HepG2 (cell line): ENCODE data around the gene CA11. TPM values are rescaled to one million over a fixed set of nuclear protein-coding genes. Genes with fewer than 3 reads are reported as not detected.
A peak's percentile ranks its signal among the peaks of the same experiment; 100 is the strongest.

Experiments used
- FOXP1 ChIP-seq, 2 experiments: fragments of 450-650 bp in 1 of 2; IDR thresholded peaks; 2 replicates each; pipeline ENCODE4 v1.6.1; 2017 to 2018; ENCODE audit warnings: antibody characterized with exemption in 1 of 2
- HNRNPLL ChIP-seq: fragments of 200-400 bp; formaldehyde crosslinking; IDR thresholded peaks from 2 replicates; pipeline ENCODE4 v1.6.1; 2017; ENCODE audit warnings: mild to moderate bottlenecking, low read depth, low read length; ENCODE audit not compliant: poor library complexity, severe bottlenecking
- MED8 ChIP-seq: sonication (generic); formaldehyde crosslinking; IDR thresholded peaks from 2 replicates; pipeline ENCODE4 v1.8.1; 2023; ENCODE audit warnings: mild to moderate bottlenecking, missing genetic modification reagents; ENCODE audit not compliant: insufficient replicate concordance
- RAD21 ChIP-seq: fragments of 450-650 bp; formaldehyde crosslinking; IDR thresholded peaks from 2 replicates; pipeline ENCODE4 v1.5.0; 2020; ENCODE audit warnings: mild to moderate bottlenecking
- SALL1 ChIP-seq: sonication (generic); formaldehyde crosslinking; IDR thresholded peaks from 2 replicates; pipeline ENCODE4 v1.8.0; 2022; ENCODE audit warnings: mild to moderate bottlenecking, missing genetic modification reagents
- TMF1 ChIP-seq: sonication (generic); formaldehyde crosslinking; IDR thresholded peaks from 2 replicates; pipeline ENCODE4 v1.8.1; 2022; ENCODE audit warnings: low read depth, missing genetic modification reagents
- XRCC5 ChIP-seq: fragments of 200-400 bp; formaldehyde crosslinking; optimal IDR thresholded peaks from 2 replicates; pipeline ENCODE3; 2017; ENCODE audit warnings: mild to moderate bottlenecking, low read length
- ZNF318 ChIP-seq: sonication (generic); formaldehyde crosslinking; IDR thresholded peaks from 2 replicates; pipeline ENCODE4 v1.4.0; 2020; ENCODE audit warnings: mild to moderate bottlenecking, missing genetic modification reagents
- ZNF44 ChIP-seq: sonication (generic); formaldehyde crosslinking; IDR thresholded peaks from 2 replicates; pipeline ENCODE4 v1.5.1; 2020; ENCODE audit warnings: mild to moderate bottlenecking, missing genetic modification reagents
- polyA plus RNA-seq, 8 experiments: library from polyadenylated mRNA; depleted of rRNA in 3 of 8; stranded (reverse) in 7 of 8; unstranded in 1 of 8; fragments of >200 nt; fragmentation: Illumina TruSeq in 4 of 8; extraction: Trizol in 4 of 8; gene quantifications; 2 replicates each; pipeline versions ENCODE4 v1.2.1 to v1.2.3, GENCODE V29; 2011 to 2016; ENCODE audit warnings: low read depth in 4 of 8, missing spikeins in 1 of 8, mixed read lengths in 1 of 8; ENCODE audit not compliant: insufficient read depth in 1 of 8
- total RNA-seq, 5 experiments: library from RNA; depleted of rRNA; stranded (reverse); fragments of >200 nt; fragmentation: Illumina TruSeq; extraction: Trizol; gene quantifications; 2 replicates each; pipeline ENCODE4 v1.2.3, GENCODE V29; 2016; ENCODE audit warnings: low read depth in 1 of 5
- TF ChIP-seq, protein P1 (sequence below): IDR thresholded peaks from 2 replicates; pipeline ENCODE4 v1.6.1; 2016
- TF ChIP-seq, protein P2 (sequence below): sonication (generic); formaldehyde crosslinking; IDR thresholded peaks from 2 replicates; pipeline ENCODE4 v1.8.0; 2022; ENCODE audit warnings: mild to moderate bottlenecking, missing genetic modification reagents, borderline replicate concordance
- TF ChIP-seq, protein P3 (sequence below): sonication (generic); formaldehyde crosslinking; IDR thresholded peaks from 2 replicates; pipeline ENCODE4 v1.5.0; 2020; ENCODE audit warnings: mild to moderate bottlenecking, missing genetic modification reagents, borderline replicate concordance

CA11 gene
- total and polyA plus RNA-seq, 2 of the 13 experiments (the other 11 are each of a cell fraction or from before 2014, with no cell fraction given) = 0.41 to 0.58 TPM

DNA sequence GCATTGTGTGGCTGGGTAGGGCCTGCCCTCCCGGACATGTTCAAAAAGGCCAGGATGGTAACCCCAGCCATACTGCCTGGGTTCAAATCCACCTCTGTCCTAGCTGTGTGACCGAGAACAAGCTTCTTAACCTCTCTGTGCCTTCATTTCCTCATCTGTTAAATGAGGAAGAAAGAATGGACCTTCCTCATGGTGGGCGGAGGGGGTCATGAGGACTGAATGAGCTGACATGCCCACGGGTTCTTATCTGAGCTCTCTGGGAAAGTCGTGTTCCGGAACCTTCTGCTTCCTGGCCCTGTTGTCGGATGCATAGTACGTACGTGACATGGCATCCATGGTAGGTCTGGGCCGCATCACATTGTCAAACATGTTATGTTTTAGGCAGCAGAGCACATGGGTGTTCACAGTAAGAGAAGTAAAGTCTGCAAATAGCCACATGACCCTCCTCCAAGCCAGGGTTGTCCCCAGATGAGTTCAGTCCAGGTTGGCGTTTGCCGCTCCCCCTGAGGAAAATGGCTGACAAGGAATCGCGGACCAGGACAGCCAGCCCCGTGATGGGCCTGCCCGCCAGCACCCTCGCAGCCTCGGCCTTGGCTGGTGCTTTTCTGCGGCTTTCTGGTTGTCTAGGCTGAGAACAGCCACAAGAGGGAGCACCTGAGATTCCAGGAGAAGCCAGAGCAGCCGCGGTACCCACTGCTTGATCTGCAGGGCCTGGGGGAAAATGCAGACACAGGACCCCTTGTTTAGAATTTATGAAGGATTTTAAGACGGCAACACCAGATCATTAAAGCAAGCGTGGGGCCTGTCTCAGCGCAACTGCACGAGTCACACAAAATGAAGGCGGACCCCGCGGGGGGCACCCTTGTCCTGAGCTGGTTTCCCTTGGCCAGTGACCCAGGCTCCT is 29.2 kb upstream of the CA11 start (continued):
- TF ChIP-seq ZNF318 (CRISPR knock-in tag) (no peak), XRCC5 (peak; percentile 55), MED8 (CRISPR knock-in tag) (peak; percentile 65), ZNF44 (CRISPR knock-in tag) (no peak), RAD21 (CRISPR knock-in tag) (peak; percentile 91), FOXP1 (IDR thresholded peaks at IDR 0.05) (no peak), FOXP1 (CRISPR knock-in tag; IDR thresholded peaks at IDR 0.05) (no peak), TMF1 (CRISPR knock-in tag) (no peak), HNRNPLL (no peak), SALL1 (CRISPR knock-in tag) (peak; percentile 47; the same call in 1 of the 2 replicates)
- TF ChIP-seq, protein P1, sequence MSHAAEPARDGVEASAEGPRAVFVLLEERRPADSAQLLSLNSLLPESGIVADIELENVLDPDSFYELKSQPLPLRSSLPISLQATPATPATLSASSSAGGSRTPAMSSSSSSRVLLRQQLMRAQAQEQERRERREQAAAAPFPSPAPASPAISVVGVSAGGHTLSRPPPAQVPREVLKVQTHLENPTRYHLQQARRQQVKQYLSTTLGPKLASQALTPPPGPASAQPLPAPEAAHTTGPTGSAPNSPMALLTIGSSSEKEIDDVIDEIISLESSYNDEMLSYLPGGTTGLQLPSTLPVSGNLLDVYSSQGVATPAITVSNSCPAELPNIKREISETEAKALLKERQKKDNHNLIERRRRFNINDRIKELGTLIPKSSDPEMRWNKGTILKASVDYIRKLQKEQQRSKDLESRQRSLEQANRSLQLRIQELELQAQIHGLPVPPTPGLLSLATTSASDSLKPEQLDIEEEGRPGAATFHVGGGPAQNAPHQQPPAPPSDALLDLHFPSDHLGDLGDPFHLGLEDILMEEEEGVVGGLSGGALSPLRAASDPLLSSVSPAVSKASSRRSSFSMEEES (CRISPR knock-in tag) = 0 out of 2 replicates have a peak, but pooled peaks have one; percentile 31
- TF ChIP-seq, protein P2, sequence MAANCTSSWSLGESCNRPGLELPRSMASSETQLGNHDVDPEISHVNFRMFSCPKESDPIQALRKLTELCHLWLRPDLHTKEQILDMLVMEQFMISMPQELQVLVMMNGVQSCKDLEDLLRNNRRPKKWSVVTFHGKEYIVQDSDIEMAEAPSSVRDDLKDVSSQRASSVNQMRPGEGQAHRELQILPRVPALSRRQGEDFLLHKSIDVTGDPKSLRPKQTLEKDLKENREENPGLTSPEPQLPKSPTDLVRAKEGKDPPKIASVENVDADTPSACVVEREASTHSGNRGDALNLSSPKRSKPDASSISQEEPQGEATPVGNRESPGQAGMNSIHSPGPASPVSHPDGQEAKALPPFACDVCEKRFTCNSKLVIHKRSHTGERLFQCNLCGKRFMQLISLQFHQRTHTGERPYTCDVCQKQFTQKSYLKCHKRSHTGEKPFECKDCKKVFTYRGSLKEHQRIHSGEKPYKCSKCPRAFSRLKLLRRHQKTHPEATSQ = no peak
- TF ChIP-seq, protein P3, sequence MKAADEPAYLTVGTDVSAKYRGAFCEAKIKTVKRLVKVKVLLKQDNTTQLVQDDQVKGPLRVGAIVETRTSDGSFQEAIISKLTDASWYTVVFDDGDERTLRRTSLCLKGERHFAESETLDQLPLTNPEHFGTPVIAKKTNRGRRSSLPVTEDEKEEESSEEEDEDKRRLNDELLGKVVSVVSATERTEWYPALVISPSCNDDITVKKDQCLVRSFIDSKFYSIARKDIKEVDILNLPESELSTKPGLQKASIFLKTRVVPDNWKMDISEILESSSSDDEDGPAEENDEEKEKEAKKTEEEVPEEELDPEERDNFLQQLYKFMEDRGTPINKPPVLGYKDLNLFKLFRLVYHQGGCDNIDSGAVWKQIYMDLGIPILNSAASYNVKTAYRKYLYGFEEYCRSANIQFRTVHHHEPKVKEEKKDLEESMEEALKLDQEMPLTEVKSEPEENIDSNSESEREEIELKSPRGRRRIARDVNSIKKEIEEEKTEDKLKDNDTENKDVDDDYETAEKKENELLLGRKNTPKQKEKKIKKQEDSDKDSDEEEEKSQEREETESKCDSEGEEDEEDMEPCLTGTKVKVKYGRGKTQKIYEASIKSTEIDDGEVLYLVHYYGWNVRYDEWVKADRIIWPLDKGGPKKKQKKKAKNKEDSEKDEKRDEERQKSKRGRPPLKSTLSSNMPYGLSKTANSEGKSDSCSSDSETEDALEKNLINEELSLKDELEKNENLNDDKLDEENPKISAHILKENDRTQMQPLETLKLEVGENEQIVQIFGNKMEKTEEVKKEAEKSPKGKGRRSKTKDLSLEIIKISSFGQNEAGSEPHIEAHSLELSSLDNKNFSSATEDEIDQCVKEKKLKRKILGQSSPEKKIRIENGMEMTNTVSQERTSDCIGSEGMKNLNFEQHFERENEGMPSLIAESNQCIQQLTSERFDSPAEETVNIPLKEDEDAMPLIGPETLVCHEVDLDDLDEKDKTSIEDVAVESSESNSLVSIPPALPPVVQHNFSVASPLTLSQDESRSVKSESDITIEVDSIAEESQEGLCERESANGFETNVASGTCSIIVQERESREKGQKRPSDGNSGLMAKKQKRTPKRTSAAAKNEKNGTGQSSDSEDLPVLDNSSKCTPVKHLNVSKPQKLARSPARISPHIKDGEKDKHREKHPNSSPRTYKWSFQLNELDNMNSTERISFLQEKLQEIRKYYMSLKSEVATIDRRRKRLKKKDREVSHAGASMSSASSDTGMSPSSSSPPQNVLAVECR = no peak
